Mammary epithelial cell (primary cell): ENCODE measurements around the gene ASS1.

Experiments used
- EZH2 ChIP-seq: IDR thresholded peaks from 2 replicates; pipeline ENCODE4 v1.6.1; 2012; ENCODE audit warnings: low read length, inconsistent platforms, borderline replicate concordance
- TF ChIP-seq, protein P1 (sequence below), 2 donors: IDR thresholded peaks in 1 of 2; conservative IDR thresholded peaks in 1 of 2; 2 replicates each; pipeline ENCODE4 v1.5.1; 2011 to 2012; ENCODE audit warnings: inconsistent platforms in 2 of 2, low read length in 2 of 2, mild to moderate bottlenecking in 2 of 2, control low read depth in 1 of 2, low read depth in 1 of 2; ENCODE audit not compliant: insufficient read depth in 1 of 2; ENCODE audit errors: extremely low read depth in 1 of 2

DNA sequence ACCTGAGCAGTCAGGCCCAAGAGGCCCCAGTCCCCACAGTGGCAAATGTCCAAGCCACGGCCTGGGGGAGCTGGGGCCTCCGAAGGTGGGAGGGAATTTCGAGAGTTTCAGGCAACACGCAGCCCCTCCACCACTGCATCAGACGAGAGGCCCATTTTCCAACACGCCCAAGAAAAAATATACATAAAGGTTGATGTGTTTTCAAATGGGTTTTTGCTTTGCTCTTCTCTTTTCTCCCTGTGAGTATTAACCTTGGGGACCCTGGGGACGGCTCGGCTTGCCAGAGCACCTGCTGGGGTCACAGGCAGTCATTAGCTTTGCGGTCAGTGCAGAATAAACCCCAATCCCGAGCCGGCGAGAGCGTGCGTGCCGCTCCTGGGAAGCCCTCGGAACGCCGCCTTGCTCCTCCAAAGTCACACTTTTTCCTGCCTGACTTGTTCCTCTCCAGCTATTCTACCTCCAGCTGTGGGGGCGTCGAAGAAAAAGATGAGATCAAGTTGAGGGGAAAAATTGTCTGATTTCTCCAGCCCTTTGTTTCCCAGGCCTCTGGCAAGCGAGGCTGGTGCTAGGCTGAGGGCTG is 31.5 kb downstream of the ASS1 start:
- TF ChIP-seq, protein P1, sequence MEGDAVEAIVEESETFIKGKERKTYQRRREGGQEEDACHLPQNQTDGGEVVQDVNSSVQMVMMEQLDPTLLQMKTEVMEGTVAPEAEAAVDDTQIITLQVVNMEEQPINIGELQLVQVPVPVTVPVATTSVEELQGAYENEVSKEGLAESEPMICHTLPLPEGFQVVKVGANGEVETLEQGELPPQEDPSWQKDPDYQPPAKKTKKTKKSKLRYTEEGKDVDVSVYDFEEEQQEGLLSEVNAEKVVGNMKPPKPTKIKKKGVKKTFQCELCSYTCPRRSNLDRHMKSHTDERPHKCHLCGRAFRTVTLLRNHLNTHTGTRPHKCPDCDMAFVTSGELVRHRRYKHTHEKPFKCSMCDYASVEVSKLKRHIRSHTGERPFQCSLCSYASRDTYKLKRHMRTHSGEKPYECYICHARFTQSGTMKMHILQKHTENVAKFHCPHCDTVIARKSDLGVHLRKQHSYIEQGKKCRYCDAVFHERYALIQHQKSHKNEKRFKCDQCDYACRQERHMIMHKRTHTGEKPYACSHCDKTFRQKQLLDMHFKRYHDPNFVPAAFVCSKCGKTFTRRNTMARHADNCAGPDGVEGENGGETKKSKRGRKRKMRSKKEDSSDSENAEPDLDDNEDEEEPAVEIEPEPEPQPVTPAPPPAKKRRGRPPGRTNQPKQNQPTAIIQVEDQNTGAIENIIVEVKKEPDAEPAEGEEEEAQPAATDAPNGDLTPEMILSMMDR (conservative IDR thresholded peaks at IDR 0.05 in 1 of 2, IDR thresholded peaks at IDR 0.05 in 1 of 2; ENCODE audit: extremely low read depth in 1 of 2, insufficient read depth in 1 of 2, low read depth in 1 of 2, low read length in 2 of 2): no peak
- TF ChIP-seq EZH2: no peak
